OCI-LY1 (cell line): Measurements from ENCODE around the gene PTPRD.

Source experiments
- CTCF ChIP-seq: fragments of 200-600 bp; sonication (generic), shearing (Covaris generic); IDR thresholded peaks from 2 replicates; pipeline ENCODE4 v1.5.1; 2017; ENCODE audit warnings: mild to moderate bottlenecking, antibody characterized with exemption, low read length, moderate library complexity, mixed read lengths
- EZH2 ChIP-seq: fragments of 200-600 bp; sonication (generic), shearing (Covaris generic); IDR thresholded peaks from 2 replicates; pipeline ENCODE4 v1.8.0; 2017; ENCODE audit warnings: borderline replicate concordance, mixed run types, mild to moderate bottlenecking, antibody characterized with exemption, low read length, moderate library complexity, mixed read lengths

- TF ChIP-seq CTCF (no peak), EZH2 (no peak)
Measured at GRCh38 chr9:9362332-9362731, 1250.5 kb downstream of the PTPRD start.
